ENCODE results near the gene STAP2.
"Not testable (repeated sequence)": the region's sequence is repeated elsewhere in the genome, so short reads cannot be mapped to it uniquely, and the experiment has no call there.

GRCh38 chr19:4328991-4329681 is 9.5 kb downstream of the STAP2 start:
- TF ChIP-seq, protein P1, sequence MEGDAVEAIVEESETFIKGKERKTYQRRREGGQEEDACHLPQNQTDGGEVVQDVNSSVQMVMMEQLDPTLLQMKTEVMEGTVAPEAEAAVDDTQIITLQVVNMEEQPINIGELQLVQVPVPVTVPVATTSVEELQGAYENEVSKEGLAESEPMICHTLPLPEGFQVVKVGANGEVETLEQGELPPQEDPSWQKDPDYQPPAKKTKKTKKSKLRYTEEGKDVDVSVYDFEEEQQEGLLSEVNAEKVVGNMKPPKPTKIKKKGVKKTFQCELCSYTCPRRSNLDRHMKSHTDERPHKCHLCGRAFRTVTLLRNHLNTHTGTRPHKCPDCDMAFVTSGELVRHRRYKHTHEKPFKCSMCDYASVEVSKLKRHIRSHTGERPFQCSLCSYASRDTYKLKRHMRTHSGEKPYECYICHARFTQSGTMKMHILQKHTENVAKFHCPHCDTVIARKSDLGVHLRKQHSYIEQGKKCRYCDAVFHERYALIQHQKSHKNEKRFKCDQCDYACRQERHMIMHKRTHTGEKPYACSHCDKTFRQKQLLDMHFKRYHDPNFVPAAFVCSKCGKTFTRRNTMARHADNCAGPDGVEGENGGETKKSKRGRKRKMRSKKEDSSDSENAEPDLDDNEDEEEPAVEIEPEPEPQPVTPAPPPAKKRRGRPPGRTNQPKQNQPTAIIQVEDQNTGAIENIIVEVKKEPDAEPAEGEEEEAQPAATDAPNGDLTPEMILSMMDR (IDR thresholded peaks at IDR 0.05), result not testable (repeated sequence)
- not testable (repeated sequence) for TF ChIP-seq POLR2AphosphoS5 (IDR thresholded peaks at IDR 0.05)

All from prostate gland (tissue), 2 donors.